ENCODE data around the gene TRABD2B.

The TRABD2B gene

GRCh38 chr1:48019714-48020315, 22.6 kb upstream of the TRABD2B start:
- DNase-seq: no peak

GRCh38 chr1:48018799-48019198, 21.6 kb upstream of the TRABD2B start:
- no peak for DNase-seq

- DNase-seq: no peak
These were observed 20.5 kb upstream of the TRABD2B start for GRCh38 chr1:48017716-48018115.

DNA sequence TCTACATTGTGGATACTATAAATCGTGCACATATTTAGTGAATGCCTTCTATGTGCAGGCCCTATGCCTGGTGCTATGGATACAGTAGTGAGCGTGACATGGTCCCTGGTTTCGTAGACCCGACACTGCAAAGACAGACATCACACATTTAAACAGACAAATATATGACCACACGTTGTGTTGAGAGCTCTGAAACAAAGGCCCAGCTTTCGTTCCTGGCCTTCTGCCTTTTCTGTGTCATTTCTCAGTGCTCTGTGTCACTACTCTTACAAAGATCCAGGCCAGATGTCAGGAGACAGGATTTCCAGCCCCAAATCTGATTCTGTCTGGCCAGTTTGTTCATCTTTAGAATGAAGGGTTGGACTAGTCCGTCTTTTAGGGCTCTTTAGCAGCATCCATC, 19.3 kb upstream of the TRABD2B start:
- no peak for DNase-seq

GRCh38 chr1:48013270-48013669, 16.1 kb upstream of the TRABD2B start:
- DNase-seq: no peak

GRCh38 chr1:48007047-48007446, 9.9 kb upstream of the TRABD2B start:
- DNase-seq: no peak

- no peak for DNase-seq
These were observed 9.1 kb upstream of the TRABD2B start for GRCh38 chr1:48006264-48006663.

- no peak for DNase-seq
These were observed 8.3 kb upstream of the TRABD2B start for GRCh38 chr1:48005253-48006117.

DNA sequence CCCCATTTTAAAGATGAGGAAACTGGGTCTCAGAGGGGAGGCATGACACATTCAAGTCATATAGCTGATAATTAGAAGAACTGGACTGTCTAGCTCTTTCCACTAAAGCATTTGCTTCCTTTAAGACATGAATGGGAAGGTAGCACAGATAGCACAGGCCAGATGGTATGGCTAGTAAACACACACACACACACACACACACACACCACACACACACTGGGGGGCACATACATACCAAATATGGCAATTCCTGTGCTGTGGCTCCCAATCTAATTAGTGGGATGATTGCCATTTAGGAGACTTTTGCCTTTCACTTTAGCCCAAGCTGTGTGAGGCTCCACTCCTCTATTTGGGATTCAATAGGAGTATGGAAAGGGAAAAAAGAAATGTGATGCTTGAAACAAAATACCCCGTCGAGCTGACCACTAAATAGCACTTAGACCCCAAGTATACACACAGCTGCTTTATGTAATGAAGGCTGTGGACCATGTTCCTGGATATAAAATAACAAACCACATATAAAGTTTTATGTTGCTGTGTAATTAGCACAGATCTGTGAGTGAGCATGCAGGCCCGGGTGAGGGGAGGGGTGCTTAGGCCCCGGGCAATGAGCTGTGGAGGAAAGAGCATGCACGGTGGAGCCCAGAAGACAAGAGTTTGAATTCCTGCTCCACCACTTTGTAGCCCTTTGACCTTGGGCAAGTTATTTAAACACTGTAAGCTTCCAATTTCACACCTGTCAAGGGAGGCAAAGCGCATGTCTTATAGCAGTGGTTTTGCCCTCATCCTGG, 6.8 kb upstream of the TRABD2B start:
- peak; percentile 47 for DNase-seq

- no peak for DNase-seq
These were observed 5.0 kb upstream of the TRABD2B start for GRCh38 chr1:48002142-48002541.

DNA sequence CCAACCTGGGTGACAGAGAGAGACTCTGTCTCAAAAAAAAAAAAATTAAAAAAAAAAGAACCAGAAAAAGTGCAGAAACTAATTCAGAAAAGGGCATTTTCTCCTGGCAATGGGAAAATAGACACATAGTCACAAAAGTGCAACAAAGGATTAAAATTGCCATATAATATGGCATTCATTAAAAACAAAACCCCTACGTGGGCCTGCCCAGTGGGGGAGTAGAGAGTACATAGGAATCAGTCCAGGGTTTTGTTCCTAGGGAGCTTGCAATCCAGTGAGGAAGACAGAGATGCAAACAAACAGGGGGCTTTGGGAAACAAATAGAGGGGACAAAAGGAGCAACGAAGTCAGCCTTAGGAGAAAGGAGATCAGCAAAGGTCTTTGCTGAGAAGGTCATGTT, 4.5 kb upstream of the TRABD2B start:
- DNase-seq: no peak

GRCh38 chr1:48000883-48001282, 3.7 kb upstream of the TRABD2B start:
- no peak for DNase-seq

GRCh38 chr1:47999097-47999496, 1.9 kb upstream of the TRABD2B start:
- DNase-seq: no peak

- DNase-seq: no peak
These were observed 1.3 kb upstream of the TRABD2B start for GRCh38 chr1:47998396-47998990.

- DNase-seq: no peak
These were observed 569 bp downstream of the TRABD2B start for GRCh38 chr1:47996406-47997226.

DNA sequence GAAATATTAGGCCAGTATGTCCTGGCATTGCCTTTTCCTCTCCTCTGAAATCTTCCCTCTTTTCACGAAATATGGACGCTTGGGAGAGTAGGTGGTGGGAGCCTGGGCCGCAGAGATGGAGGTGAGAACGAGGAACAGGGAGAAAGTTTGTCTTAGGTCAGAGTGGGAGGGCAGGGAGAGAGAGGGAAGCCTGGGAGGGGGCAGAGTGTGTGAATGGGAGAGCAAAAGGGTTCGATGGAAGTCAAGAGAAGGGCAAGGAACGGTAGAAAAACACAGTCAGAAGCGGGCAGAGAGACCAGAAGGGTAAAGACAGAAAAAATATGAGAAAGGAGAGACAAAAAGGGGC, 1.2 kb downstream of the TRABD2B start:
- no peak for DNase-seq

DNA sequence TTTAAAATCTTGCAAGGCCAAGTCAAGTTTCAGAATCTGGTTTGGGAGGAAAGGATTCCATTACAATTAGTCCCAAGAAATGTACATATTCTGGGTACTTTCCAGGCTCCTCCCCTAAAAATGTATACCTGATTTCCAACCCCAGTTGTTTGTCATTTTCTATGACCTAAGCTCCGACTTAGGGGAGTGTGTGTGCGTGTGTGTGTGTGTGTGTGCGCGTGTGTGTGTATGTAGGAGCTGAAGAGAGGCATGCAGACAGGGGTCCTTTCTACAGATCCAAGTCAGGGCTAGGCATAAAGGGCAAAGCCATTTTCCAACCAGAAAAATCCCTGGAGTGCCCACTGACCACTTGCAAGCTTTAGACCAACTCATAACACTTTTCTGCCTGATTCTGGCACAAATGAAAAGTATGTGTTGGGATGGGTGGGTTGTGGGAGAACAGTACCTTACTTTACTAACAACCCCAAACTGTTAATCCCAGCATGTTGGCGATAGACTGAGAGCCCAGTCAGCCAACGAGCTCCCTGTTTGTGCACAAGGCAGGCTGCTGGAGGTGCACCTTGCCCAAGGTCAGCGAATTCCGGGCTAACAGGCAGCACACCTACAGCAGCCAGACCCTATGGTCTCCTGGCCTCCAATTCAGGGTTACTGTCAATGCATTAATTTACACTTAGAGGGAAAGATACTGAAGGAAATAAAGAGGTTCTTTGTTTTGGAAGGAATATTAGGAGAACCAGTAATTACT, 1.7 kb downstream of the TRABD2B start:
- DNase-seq: no peak

DNA sequence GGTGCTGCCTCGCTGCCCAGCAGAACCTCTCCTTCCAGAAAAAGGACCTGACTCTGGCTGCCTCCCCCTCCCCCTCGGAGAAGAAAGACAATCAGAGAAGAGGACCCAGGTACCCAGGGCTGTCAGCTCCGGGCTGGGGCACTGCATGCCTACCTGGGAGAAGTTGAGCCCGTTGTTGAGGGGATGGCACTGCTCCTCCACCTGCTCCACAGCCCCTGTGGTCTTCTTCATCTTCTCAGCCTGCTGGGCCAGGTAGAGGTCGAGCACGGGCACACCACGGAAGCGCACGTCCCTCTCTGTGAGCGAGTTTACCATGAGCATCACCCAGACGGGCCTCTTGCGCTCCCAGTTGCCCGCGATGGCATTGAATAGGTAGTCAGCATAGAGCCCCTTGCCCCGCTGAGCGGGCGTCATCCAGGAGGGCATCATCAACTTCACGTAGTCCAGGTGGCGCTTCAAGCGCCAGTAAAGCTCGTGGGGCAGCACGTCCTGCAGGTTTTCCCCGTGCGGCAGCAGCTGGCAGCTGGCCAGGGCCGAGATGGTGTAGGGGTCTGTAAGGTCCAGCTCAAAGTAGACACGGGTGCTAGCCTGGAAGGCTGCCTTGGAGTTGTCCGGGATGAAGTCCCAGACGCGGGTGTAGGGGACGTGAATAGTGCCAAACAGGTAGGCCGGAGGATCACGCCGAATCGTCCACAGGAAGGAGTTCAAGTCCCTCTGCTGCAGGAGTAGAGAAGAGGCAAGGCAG, 3.1 kb downstream of the TRABD2B start:
- no peak for DNase-seq

DNA sequence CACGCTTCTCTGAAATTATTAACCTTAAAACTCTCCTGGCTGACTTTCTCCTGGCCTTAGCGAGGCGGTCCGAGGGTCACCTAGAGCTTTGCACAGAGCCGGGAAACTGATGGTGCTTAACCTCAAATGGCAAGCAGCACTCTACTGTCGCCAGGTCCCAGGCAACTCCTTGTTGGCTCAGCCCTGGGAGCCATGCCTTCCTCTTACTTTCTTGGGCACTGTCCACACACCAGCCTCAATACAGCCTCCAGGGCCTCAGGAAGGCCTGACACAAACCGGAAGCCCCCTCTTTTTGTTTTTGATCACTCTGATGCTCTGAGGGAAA, 3.8 kb downstream of the TRABD2B start:
- no peak for DNase-seq

DNA sequence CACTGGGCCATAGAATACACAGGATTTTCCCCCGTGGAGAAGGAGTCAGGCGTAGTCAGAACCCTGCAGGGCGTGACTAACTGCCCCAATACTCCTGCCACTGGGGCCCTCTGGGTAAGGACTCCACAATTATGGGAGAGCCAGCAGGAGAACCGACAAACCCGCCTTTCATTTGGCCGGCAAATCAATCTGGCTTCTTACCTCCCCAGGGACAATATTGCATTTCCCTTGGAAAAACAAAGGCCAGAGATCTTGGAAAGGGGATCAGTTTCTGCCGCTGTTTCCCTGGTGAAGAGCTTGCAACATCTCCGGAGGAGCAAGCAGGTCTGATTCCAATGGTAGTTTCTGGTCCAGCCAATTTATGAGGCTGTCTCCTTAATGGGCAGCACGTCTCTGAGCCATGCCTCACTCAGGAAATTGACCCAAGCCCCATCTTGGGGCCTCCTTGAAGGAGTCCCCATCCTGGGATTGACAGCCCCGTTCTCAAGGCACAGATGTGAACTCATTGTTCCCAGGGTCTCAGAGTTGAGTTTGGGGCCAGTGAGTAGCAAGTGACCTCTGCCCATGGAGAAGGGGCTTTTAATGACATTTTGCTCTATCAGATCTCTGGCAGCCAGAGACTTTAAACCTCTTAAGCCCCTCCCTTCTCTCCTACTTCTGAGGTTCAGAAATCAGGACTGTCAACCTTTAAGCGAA, 4.3 kb downstream of the TRABD2B start:
- DNase-seq: peak; percentile 15

GRCh38 chr1:47991673-47992072, 5.5 kb downstream of the TRABD2B start:
- no peak for DNase-seq

Measured in NCI-H2171 (cell line).